GM12878 (cell line): ENCODE results near the gene DLK1. TPM values are rescaled to one million over a fixed set of nuclear protein-coding genes. Genes with fewer than 3 reads are reported as not detected.

Source experiments
- ATAC-seq: fragments of 200-7000 bp; cut with Tn5 transposase; 3 replicates; pipeline ENCODE4 v1.9.1; 2020; ENCODE audit warnings: mild to moderate bottlenecking, moderate library complexity
- BruUV-seq: library from RNA; stranded (reverse); fragments of 400-500 nt; replicated peaks from 2 replicates; lab custom pipeline; 2021; lab: Mats Ljungman, UMichigan
- CTCF ChIA-PET: fragments of 300-600 bp; sonication (Branson Sonifier 250); formaldehyde crosslinking; extraction: SDS; loops from one replicate; lab custom pipeline; 2021; ENCODE audit warnings: inconsistent platforms; lab: Yijun Ruan, JAX
- POLR2A ChIA-PET: fragments of 350-600 bp; formaldehyde crosslinking; extraction: SDS; loops from one replicate; lab custom pipeline; 2021; ENCODE audit warnings: inconsistent platforms; lab: Charles Lee
- RAD21 ChIA-PET: fragments of 300-600 bp; sonication (Branson Sonifier 250); formaldehyde crosslinking; loops from one replicate; lab custom pipeline; 2023; ENCODE audit warnings: antibody characterized with exemption; ENCODE audit not compliant: unreplicated experiment; lab: Charles Lee
- SMC1A ChIA-PET: fragments of 300-600 bp; sonication (Branson Sonifier 250); formaldehyde crosslinking; loops from one replicate; lab custom pipeline; 2023; ENCODE audit not compliant: unreplicated experiment, uncharacterized antibody; lab: Charles Lee
- DNase-seq: peaks from one replicate; pipeline ENCODE4 v3.0.0-alpha.2; 2011; ENCODE audit warnings: low read depth, low spot score
- FAIRE-seq: peaks from 3 replicates; lab custom pipeline; 2011; peaks lifted over from hg19 to GRCh38; lab: Jason Lieb, UNC
- H2AFZ ChIP-seq: 2 replicates; pipeline ENCODE4 v1.6.0; 2011; ENCODE audit warnings: low read depth, low read length, control low read depth; ENCODE audit not compliant: control insufficient read depth
- H3K27ac ChIP-seq: 2 replicates; pipeline ENCODE4 v1.5.1; 2011; ENCODE audit warnings: control low read depth; ENCODE audit not compliant: control insufficient read depth, insufficient read depth
- H3K27me3 ChIP-seq, 2 experiments: replicated peaks in 1 of 2; 2 replicates each; pipeline versions ENCODE4 v1.6.0 to v1.6.1; 2011; ENCODE audit warnings: low read length in 1 of 2; ENCODE audit not compliant: control insufficient read depth in 2 of 2, insufficient read depth in 2 of 2
- H3K36me3 ChIP-seq, 2 experiments: 2 replicates each; pipeline ENCODE4 v1.5.1; 2011; ENCODE audit warnings: low read length in 1 of 2; ENCODE audit not compliant: control insufficient read depth in 2 of 2, insufficient read depth in 2 of 2
- H3K4me1 ChIP-seq: 2 replicates; pipeline ENCODE4 v1.6.1; 2011; ENCODE audit warnings: mild to moderate bottlenecking, low read length, moderate library complexity, mixed read lengths; ENCODE audit not compliant: control insufficient read depth, insufficient read depth
- H3K4me2 ChIP-seq: 2 replicates; pipeline ENCODE4 v1.6.0; 2011; ENCODE audit warnings: control low read depth; ENCODE audit not compliant: control insufficient read depth, insufficient read depth
- H3K4me3 ChIP-seq: fragments of 200-600 bp; sonication (generic); 2 replicates; pipeline ENCODE4 v1.5.1; 2016
- H3K79me2 ChIP-seq: 2 replicates; pipeline ENCODE4 v1.6.0; 2011; ENCODE audit warnings: low read length; ENCODE audit not compliant: control insufficient read depth, insufficient read depth
- H3K9ac ChIP-seq: 2 replicates; pipeline ENCODE4 v1.8.0; 2011; ENCODE audit warnings: low read length, control low read depth, mixed read lengths; ENCODE audit not compliant: control insufficient read depth, insufficient read depth
- H3K9me3 ChIP-seq: replicated peaks from 3 replicates; pipeline ENCODE4 v1.5.1; 2011; ENCODE audit warnings: mild to moderate bottlenecking, low read length; ENCODE audit not compliant: control insufficient read depth, insufficient read depth
- H4K20me1 ChIP-seq: 2 replicates; pipeline ENCODE4 v1.6.0; 2011; ENCODE audit not compliant: control insufficient read depth, insufficient read depth
- CHD1 ChIP-seq: IDR thresholded peaks from 2 replicates; pipeline ENCODE4 v1.6.1; 2012; ENCODE audit warnings: low read depth, low read length, improper control_type of control experiment
- EP300 ChIP-seq, 2 experiments: fragments of 150-350 bp in 1 of 2; IDR thresholded peaks; 2 replicates each; pipeline ENCODE4 v1.6.1; 2011 to 2012; ENCODE audit warnings: low read depth in 2 of 2, low read length in 2 of 2, borderline replicate concordance in 1 of 2, improper control_type of control experiment in 1 of 2, inconsistent platforms in 1 of 2; ENCODE audit not compliant: control insufficient read depth in 1 of 2
- EZH2 ChIP-seq: IDR thresholded peaks from 2 replicates; pipeline ENCODE4 v1.6.1; 2012; ENCODE audit warnings: low read depth, mild to moderate bottlenecking, control low read depth, inconsistent platforms, low read length, borderline replicate concordance; ENCODE audit not compliant: control insufficient read depth
- FOXK2 ChIP-seq: fragments of 450-650 bp; IDR thresholded peaks from 2 replicates; pipeline ENCODE4 v1.6.1; 2017; ENCODE audit warnings: mild to moderate bottlenecking, moderate library complexity
- LARP7 ChIP-seq: fragments of 450-650 bp; IDR thresholded peaks from 2 replicates; pipeline ENCODE4 v1.6.1; 2017; ENCODE audit warnings: mild to moderate bottlenecking
- RCOR1 ChIP-seq: conservative IDR thresholded peaks from 2 replicates; pipeline ENCODE4 v1.6.1; 2012; ENCODE audit warnings: low read depth, low read length, improper control_type of control experiment
- TBL1XR1 ChIP-seq: IDR thresholded peaks from 2 replicates; pipeline ENCODE4 v1.6.1; 2012; ENCODE audit warnings: low read depth, low read length, improper control_type of control experiment
- USF1 ChIP-seq: IDR thresholded peaks from 2 replicates; pipeline ENCODE4 v1.6.1; 2011; ENCODE audit warnings: borderline replicate concordance, low read depth, mild to moderate bottlenecking, moderate library complexity, mixed read lengths, low read length; ENCODE audit not compliant: insufficient read depth; ENCODE audit errors: extremely low read length
- ZSCAN29 ChIP-seq: fragments of 450-650 bp; IDR thresholded peaks from 2 replicates; pipeline ENCODE4 v1.6.1; 2017; ENCODE audit warnings: mild to moderate bottlenecking, moderate library complexity
- WGBS: methylation state at CpG from one replicate; pipeline ENCODE4 v1.1.6; 2016; ENCODE audit warnings: low lambda C conversion rate; ENCODE audit not compliant: insufficient replicate concordance, insufficient coverage; ENCODE audit errors: missing lambda C conversion rate; 5-methylcytosine and 5-hydroxymethylcytosine counted together
- in situ Hi-C: fragments of 300-500 bp; cut with MboI; formaldehyde crosslinking; loops from 9 replicates; pipeline ENCODE4 v1.14.3; 2018; ENCODE audit warnings: mixed read lengths
- intact Hi-C: fragments of 100-400 bp; cut with micrococcal nuclease; formaldehyde crosslinking; loops from one replicate; pipeline ENCODE4 v1.14.2; 2022; ENCODE audit not compliant: unreplicated experiment
- polyA plus RNA-seq, 11 experiments: library from polyadenylated mRNA; depleted of rRNA in 4 of 11; unstranded in 6 of 11; stranded (reverse) in 5 of 11; fragments of >200 nt; fragmentation: Nextera tagmentation in 4 of 11; fragmentation: Illumina TruSeq in 1 of 11; extraction: Ambion mirVana in 4 of 11; extraction: Trizol in 1 of 11; gene quantifications; 1 replicate in 1 of 11; 2 replicates in 10 of 11; pipeline versions ENCODE4 v1.2.1 to v1.2.3, GENCODE V29; 2011 to 2016; ENCODE audit warnings: inconsistent platforms in 2 of 11, missing spikeins in 2 of 11, low read depth in 1 of 11
- total RNA-seq, 4 experiments: library from RNA; depleted of rRNA in 3 of 4; stranded (reverse); fragments of >200 nt in 3 of 4; fragmentation: Illumina TruSeq in 1 of 4; extraction: Trizol in 1 of 4; gene quantifications; 2 replicates each; pipeline versions ENCODE4 v1.2.1 to v1.2.3, GENCODE V29; 2013 to 2021
- TF ChIP-seq, protein P1 (sequence below): fragments of 450-650 bp; IDR thresholded peaks from 2 replicates; pipeline ENCODE4 v1.6.1; 2014; ENCODE audit warnings: mild to moderate bottlenecking
- TF ChIP-seq, protein P2 (sequence below): fragments of 450-650 bp; IDR thresholded peaks from 2 replicates; pipeline ENCODE4 v1.6.1; 2018; ENCODE audit warnings: borderline replicate concordance, mild to moderate bottlenecking; ENCODE audit not compliant: partially characterized antibody
- TF ChIP-seq, protein P3 (sequence below): fragments of 450-650 bp; IDR thresholded peaks from 2 replicates; pipeline ENCODE4 v1.6.1; 2017; ENCODE audit warnings: antibody characterized with exemption, mild to moderate bottlenecking, moderate library complexity
- TF ChIP-seq, protein P4 (sequence below): fragments of 150-350 bp; IDR thresholded peaks from 2 replicates; pipeline ENCODE4 v1.6.1; 2016; ENCODE audit warnings: low read depth, low read length

The DLK1 gene
- total and polyA plus RNA-seq, 10 of the 15 experiments (the other 5 are each of a cell fraction or from before 2014, with no cell fraction given), result 0.87 TPM; not detected in 9

GRCh38 chr14:100683578-100683977, 43.1 kb upstream of the DLK1 start:
- intact Hi-C loops (no loop called here), in situ Hi-C loops (no loop called here)
- no peak overlapping the region for H3K4me3 ChIP-seq
- no peak overlapping the region for H3K27ac ChIP-seq
- H3K4me1 ChIP-seq, result no peaks in the 10 kb centered on the region
- no peak overlapping the region for H3K9ac ChIP-seq
- 26% methylated on average over 7 of the region's 7 CpGs for WGBS
- H3K36me3 ChIP-seq, result no peaks in the 10 kb centered on the region
- H3K9me3 ChIP-seq, result no peaks in the 10 kb centered on the region
- ChIA-PET POLR2A (no interaction called here), SMC1A (no interaction called here), CTCF (no interaction called here), RAD21 (no interaction called here)
- DNase-seq (no peak), FAIRE-seq (no peak), ATAC-seq (no peak)
- no peak overlapping the region for H3K4me2 ChIP-seq
- no peaks in the 10 kb centered on the region; a peak in 1 of 4 replicates for H3K27me3 ChIP-seq
- H3K79me2 ChIP-seq, result no peaks in the 10 kb centered on the region
- H4K20me1 ChIP-seq, result no peaks in the 10 kb centered on the region
- no TSS peak for BruUV-seq
- H2AFZ ChIP-seq, result no peak overlapping the region
- no peak for TF ChIP-seq TBL1XR1
- no peak for TF ChIP-seq LARP7
- no peak for TF ChIP-seq EZH2
- TF ChIP-seq, protein P1, sequence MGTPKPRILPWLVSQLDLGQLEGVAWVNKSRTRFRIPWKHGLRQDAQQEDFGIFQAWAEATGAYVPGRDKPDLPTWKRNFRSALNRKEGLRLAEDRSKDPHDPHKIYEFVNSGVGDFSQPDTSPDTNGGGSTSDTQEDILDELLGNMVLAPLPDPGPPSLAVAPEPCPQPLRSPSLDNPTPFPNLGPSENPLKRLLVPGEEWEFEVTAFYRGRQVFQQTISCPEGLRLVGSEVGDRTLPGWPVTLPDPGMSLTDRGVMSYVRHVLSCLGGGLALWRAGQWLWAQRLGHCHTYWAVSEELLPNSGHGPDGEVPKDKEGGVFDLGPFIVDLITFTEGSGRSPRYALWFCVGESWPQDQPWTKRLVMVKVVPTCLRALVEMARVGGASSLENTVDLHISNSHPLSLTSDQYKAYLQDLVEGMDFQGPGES, result no peak
- no peak for TF ChIP-seq RCOR1
- TF ChIP-seq, protein P2, sequence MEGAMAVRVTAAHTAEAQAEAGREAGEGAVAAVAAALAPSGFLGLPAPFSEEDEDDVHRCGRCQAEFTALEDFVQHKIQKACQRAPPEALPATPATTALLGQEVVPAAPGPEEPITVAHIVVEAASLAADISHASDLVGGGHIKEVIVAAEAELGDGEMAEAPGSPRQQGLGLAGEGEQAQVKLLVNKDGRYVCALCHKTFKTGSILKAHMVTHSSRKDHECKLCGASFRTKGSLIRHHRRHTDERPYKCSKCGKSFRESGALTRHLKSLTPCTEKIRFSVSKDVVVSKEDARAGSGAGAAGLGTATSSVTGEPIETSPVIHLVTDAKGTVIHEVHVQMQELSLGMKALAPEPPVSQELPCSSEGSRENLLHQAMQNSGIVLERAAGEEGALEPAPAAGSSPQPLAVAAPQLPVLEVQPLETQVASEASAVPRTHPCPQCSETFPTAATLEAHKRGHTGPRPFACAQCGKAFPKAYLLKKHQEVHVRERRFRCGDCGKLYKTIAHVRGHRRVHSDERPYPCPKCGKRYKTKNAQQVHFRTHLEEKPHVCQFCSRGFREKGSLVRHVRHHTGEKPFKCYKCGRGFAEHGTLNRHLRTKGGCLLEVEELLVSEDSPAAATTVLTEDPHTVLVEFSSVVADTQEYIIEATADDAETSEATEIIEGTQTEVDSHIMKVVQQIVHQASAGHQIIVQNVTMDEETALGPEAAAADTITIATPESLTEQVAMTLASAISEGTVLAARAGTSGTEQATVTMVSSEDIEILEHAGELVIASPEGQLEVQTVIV, result no peak
- no peak for TF ChIP-seq EP300 (IDR thresholded peaks at IDR 0.05; ENCODE audit: borderline replicate concordance in 1 of 2, control insufficient read depth in 1 of 2, low read depth in 2 of 2, low read length in 2 of 2)
- TF ChIP-seq, protein P3, sequence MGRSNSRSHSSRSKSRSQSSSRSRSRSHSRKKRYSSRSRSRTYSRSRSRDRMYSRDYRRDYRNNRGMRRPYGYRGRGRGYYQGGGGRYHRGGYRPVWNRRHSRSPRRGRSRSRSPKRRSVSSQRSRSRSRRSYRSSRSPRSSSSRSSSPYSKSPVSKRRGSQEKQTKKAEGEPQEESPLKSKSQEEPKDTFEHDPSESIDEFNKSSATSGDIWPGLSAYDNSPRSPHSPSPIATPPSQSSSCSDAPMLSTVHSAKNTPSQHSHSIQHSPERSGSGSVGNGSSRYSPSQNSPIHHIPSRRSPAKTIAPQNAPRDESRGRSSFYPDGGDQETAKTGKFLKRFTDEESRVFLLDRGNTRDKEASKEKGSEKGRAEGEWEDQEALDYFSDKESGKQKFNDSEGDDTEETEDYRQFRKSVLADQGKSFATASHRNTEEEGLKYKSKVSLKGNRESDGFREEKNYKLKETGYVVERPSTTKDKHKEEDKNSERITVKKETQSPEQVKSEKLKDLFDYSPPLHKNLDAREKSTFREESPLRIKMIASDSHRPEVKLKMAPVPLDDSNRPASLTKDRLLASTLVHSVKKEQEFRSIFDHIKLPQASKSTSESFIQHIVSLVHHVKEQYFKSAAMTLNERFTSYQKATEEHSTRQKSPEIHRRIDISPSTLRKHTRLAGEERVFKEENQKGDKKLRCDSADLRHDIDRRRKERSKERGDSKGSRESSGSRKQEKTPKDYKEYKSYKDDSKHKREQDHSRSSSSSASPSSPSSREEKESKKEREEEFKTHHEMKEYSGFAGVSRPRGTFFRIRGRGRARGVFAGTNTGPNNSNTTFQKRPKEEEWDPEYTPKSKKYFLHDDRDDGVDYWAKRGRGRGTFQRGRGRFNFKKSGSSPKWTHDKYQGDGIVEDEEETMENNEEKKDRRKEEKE, result no peak
- no peak for TF ChIP-seq ZSCAN29
- TF ChIP-seq, protein P4, sequence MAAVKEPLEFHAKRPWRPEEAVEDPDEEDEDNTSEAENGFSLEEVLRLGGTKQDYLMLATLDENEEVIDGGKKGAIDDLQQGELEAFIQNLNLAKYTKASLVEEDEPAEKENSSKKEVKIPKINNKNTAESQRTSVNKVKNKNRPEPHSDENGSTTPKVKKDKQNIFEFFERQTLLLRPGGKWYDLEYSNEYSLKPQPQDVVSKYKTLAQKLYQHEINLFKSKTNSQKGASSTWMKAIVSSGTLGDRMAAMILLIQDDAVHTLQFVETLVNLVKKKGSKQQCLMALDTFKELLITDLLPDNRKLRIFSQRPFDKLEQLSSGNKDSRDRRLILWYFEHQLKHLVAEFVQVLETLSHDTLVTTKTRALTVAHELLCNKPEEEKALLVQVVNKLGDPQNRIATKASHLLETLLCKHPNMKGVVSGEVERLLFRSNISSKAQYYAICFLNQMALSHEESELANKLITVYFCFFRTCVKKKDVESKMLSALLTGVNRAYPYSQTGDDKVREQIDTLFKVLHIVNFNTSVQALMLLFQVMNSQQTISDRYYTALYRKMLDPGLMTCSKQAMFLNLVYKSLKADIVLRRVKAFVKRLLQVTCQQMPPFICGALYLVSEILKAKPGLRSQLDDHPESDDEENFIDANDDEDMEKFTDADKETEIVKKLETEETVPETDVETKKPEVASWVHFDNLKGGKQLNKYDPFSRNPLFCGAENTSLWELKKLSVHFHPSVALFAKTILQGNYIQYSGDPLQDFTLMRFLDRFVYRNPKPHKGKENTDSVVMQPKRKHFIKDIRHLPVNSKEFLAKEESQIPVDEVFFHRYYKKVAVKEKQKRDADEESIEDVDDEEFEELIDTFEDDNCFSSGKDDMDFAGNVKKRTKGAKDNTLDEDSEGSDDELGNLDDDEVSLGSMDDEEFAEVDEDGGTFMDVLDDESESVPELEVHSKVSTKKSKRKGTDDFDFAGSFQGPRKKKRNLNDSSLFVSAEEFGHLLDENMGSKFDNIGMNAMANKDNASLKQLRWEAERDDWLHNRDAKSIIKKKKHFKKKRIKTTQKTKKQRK, result no peak
- no peak for TF ChIP-seq CHD1
- no peak for TF ChIP-seq USF1
- TF ChIP-seq FOXK2, result no peak
